K562 (cell line): ENCODE results near the gene STX2. TPM values are rescaled to one million over a fixed set of nuclear protein-coding genes. Genes with fewer than 3 reads are reported as not detected.

Experiments
- BMI1 ChIP-seq: fragments of 150-350 bp; IDR thresholded peaks from 2 replicates; pipeline ENCODE4 v1.6.1; 2014; ENCODE audit warnings: low read length
- EWSR1 ChIP-seq: fragments of 450-650 bp; IDR thresholded peaks from 2 replicates; pipeline ENCODE4 v1.6.1; 2018; ENCODE audit warnings: borderline replicate concordance, mild to moderate bottlenecking, low read depth, moderate library complexity; ENCODE audit not compliant: partially characterized antibody
- HCFC1 ChIP-seq: IDR thresholded peaks from 2 replicates; pipeline ENCODE4 v1.6.1; 2012; ENCODE audit warnings: low read depth, low read length, improper control_type of control experiment
- HMG20B ChIP-seq: fragments of 250-450 bp; sonication (Bioruptor Pico); IDR thresholded peaks from 2 replicates; pipeline ENCODE4 v1.5.0; 2021; ENCODE audit warnings: mild to moderate bottlenecking
- IFI16 ChIP-seq: fragments of 250-450 bp; sonication (Bioruptor Pico); IDR thresholded peaks from 2 replicates; pipeline ENCODE4 v2.1.2; 2022; ENCODE audit warnings: mild to moderate bottlenecking, inconsistent platforms
- ILF3 ChIP-seq: fragments of 450-650 bp; IDR thresholded peaks from 2 replicates; pipeline ENCODE4 v1.6.1; 2018; ENCODE audit warnings: antibody characterized with exemption, mild to moderate bottlenecking, moderate library complexity, borderline replicate concordance
- MAFG ChIP-seq: fragments of 450-650 bp; conservative IDR thresholded peaks from 2 replicates; pipeline ENCODE4 v1.6.1; 2016; ENCODE audit warnings: missing genetic modification characterization, missing compliant biosample characterization
- NFXL1 ChIP-seq: fragments of 450-650 bp; formaldehyde crosslinking; IDR thresholded peaks from 2 replicates; pipeline ENCODE4 v1.4.0; 2021; ENCODE audit warnings: mild to moderate bottlenecking
- NR2F6 ChIP-seq: fragments of 450-650 bp; formaldehyde crosslinking; IDR thresholded peaks from 2 replicates; pipeline ENCODE4 v1.4.0; 2020; ENCODE audit warnings: mild to moderate bottlenecking
- TCFL5 ChIP-seq: fragments of 250-450 bp; sonication (Bioruptor Pico); conservative IDR thresholded peaks from 2 replicates; pipeline ENCODE4 v1.6.1; 2021; ENCODE audit warnings: mild to moderate bottlenecking, moderate library complexity, matching md5 sums
- ZNF133 ChIP-seq: fragments of 250-450 bp; sonication (Bioruptor Pico); IDR thresholded peaks from 2 replicates; pipeline ENCODE4 v1.4.0; 2020; ENCODE audit warnings: mild to moderate bottlenecking
- ZNF589 ChIP-seq: fragments of 200-800 bp; sonication (Bioruptor generic); IDR thresholded peaks from 2 replicates; pipeline ENCODE4 v1.6.1; 2016; ENCODE audit warnings: low read depth, missing genetic modification characterization, missing compliant biosample characterization
- ZNF707 ChIP-seq: fragments of 250-450 bp; sonication (Bioruptor Pico); conservative IDR thresholded peaks from 2 replicates; pipeline ENCODE4 v1.8.0; 2022; ENCODE audit warnings: inconsistent platforms, mild to moderate bottlenecking, moderate library complexity
- polyA plus RNA-seq, 8 experiments: library from polyadenylated mRNA; depleted of rRNA in 4 of 8; stranded (reverse) in 5 of 8; unstranded in 3 of 8; fragments of >200 nt; fragmentation: Nextera tagmentation in 2 of 8; fragmentation: Illumina TruSeq in 1 of 8; extraction: Ambion mirVana in 2 of 8; extraction: Trizol in 1 of 8; gene quantifications; 2 replicates each; pipeline versions ENCODE4 v1.2.1 to v1.2.3, GENCODE V29; 2011 to 2014; ENCODE audit warnings: inconsistent platforms in 1 of 8, missing spikeins in 1 of 8
- total RNA-seq, 7 experiments: library from RNA; depleted of rRNA in 6 of 7; stranded (reverse); fragments of >200 nt in 6 of 7; fragmentation: Illumina TruSeq in 2 of 7; extraction: Trizol in 2 of 7; gene quantifications; 2 replicates each; pipeline versions ENCODE4 v1.2.1 to v1.2.3, GENCODE V29; 2011 to 2021; ENCODE audit warnings: low replicate concordance in 1 of 7
- TF ChIP-seq, protein P1 (sequence below), 2 experiments: fragments of 450-650 bp in 1 of 2; IDR thresholded peaks; 2 replicates each; pipeline ENCODE4 v1.6.1; 2011 to 2017; ENCODE audit warnings: low read depth in 2 of 2, antibody characterized with exemption in 1 of 2, borderline replicate concordance in 1 of 2, low read length in 1 of 2, mild to moderate bottlenecking in 1 of 2, mixed read lengths in 1 of 2; ENCODE audit not compliant: control insufficient read depth in 1 of 2
- TF ChIP-seq, protein P2 (sequence below): sonication (generic); formaldehyde crosslinking; IDR thresholded peaks from 2 replicates; pipeline ENCODE4 v1.8.1; 2023; ENCODE audit warnings: mild to moderate bottlenecking, missing genetic modification reagents
- TF ChIP-seq, protein P3 (sequence below): fragments of 250-450 bp; sonication (Bioruptor Pico); IDR thresholded peaks from 2 replicates; pipeline ENCODE4 v1.5.0; 2021; ENCODE audit warnings: mild to moderate bottlenecking, borderline replicate concordance
- TF ChIP-seq, protein P4 (sequence below), 2 experiments: fragments of 450-650 bp in 1 of 2; sonication (generic) in 1 of 2; formaldehyde crosslinking in 1 of 2; IDR thresholded peaks in 1 of 2; conservative IDR thresholded peaks in 1 of 2; 2 replicates each; pipeline versions ENCODE4 v1.6.1 to v1.8.1; 2016 to 2023; ENCODE audit warnings: mild to moderate bottlenecking in 2 of 2, moderate library complexity in 2 of 2, inconsistent platforms in 1 of 2, missing genetic modification reagents in 1 of 2
- TF ChIP-seq, protein P5 (sequence below): fragments of 450-650 bp; IDR thresholded peaks from 2 replicates; pipeline ENCODE4 v1.6.1; 2016; ENCODE audit warnings: antibody characterized with exemption

Gene STX2
- total and polyA plus RNA-seq, 9 of the 15 experiments (the other 6 are each of a cell fraction or from before 2014, with no cell fraction given) = 22.2 to 54.6 (median 30.8) TPM

DNA sequence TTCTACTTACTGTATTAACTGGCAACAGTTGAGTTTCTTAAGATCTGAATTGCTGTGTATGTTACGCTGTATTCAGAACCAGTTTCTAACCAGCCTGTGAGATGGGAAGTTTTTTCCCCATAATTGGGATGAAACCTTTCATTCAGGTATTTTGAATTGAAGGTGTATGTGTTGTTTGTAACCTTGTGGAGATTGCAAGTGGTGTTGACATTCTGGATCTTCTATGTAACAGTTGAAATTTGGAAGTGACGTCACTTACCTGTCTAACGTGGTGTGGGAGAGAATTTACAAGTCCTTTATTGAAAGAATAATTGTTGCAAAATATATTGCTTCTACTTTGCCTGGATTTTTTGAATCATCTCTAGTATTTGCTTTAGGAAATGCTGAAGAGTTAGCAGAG is 38.3 kb upstream of the STX2 start (continued):
- TF ChIP-seq, protein P1, sequence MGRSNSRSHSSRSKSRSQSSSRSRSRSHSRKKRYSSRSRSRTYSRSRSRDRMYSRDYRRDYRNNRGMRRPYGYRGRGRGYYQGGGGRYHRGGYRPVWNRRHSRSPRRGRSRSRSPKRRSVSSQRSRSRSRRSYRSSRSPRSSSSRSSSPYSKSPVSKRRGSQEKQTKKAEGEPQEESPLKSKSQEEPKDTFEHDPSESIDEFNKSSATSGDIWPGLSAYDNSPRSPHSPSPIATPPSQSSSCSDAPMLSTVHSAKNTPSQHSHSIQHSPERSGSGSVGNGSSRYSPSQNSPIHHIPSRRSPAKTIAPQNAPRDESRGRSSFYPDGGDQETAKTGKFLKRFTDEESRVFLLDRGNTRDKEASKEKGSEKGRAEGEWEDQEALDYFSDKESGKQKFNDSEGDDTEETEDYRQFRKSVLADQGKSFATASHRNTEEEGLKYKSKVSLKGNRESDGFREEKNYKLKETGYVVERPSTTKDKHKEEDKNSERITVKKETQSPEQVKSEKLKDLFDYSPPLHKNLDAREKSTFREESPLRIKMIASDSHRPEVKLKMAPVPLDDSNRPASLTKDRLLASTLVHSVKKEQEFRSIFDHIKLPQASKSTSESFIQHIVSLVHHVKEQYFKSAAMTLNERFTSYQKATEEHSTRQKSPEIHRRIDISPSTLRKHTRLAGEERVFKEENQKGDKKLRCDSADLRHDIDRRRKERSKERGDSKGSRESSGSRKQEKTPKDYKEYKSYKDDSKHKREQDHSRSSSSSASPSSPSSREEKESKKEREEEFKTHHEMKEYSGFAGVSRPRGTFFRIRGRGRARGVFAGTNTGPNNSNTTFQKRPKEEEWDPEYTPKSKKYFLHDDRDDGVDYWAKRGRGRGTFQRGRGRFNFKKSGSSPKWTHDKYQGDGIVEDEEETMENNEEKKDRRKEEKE (IDR thresholded peaks at IDR 0.05; ENCODE audit: borderline replicate concordance in 1 of 2, control insufficient read depth in 1 of 2, low read depth in 2 of 2, low read length in 1 of 2) = peak in 1 of 2 experiments; percentile 68; a peak in 1 of 4 replicates
- TF ChIP-seq MAFG (no peak), ZNF707 (CRISPR knock-in tag) (no peak), TCFL5 (no peak), NR2F6 (CRISPR knock-in tag) (no peak), NFXL1 (CRISPR knock-in tag) (no peak), HCFC1 (no peak), EWSR1 (peak; percentile 60), ZNF133 (CRISPR knock-in tag) (no peak), BMI1 (no peak), ILF3 (no peak), HMG20B (CRISPR knock-in tag) (no peak), IFI16 (CRISPR knock-in tag) (no peak), ZNF589 (CRISPR knock-in tag) (no peak)
- TF ChIP-seq, protein P2, sequence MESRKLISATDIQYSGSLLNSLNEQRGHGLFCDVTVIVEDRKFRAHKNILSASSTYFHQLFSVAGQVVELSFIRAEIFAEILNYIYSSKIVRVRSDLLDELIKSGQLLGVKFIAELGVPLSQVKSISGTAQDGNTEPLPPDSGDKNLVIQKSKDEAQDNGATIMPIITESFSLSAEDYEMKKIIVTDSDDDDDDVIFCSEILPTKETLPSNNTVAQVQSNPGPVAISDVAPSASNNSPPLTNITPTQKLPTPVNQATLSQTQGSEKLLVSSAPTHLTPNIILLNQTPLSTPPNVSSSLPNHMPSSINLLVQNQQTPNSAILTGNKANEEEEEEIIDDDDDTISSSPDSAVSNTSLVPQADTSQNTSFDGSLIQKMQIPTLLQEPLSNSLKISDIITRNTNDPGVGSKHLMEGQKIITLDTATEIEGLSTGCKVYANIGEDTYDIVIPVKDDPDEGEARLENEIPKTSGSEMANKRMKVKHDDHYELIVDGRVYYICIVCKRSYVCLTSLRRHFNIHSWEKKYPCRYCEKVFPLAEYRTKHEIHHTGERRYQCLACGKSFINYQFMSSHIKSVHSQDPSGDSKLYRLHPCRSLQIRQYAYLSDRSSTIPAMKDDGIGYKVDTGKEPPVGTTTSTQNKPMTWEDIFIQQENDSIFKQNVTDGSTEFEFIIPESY (CRISPR knock-in tag) = no peak
- TF ChIP-seq, protein P3, sequence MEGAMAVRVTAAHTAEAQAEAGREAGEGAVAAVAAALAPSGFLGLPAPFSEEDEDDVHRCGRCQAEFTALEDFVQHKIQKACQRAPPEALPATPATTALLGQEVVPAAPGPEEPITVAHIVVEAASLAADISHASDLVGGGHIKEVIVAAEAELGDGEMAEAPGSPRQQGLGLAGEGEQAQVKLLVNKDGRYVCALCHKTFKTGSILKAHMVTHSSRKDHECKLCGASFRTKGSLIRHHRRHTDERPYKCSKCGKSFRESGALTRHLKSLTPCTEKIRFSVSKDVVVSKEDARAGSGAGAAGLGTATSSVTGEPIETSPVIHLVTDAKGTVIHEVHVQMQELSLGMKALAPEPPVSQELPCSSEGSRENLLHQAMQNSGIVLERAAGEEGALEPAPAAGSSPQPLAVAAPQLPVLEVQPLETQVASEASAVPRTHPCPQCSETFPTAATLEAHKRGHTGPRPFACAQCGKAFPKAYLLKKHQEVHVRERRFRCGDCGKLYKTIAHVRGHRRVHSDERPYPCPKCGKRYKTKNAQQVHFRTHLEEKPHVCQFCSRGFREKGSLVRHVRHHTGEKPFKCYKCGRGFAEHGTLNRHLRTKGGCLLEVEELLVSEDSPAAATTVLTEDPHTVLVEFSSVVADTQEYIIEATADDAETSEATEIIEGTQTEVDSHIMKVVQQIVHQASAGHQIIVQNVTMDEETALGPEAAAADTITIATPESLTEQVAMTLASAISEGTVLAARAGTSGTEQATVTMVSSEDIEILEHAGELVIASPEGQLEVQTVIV (CRISPR knock-in tag) = no peak
- TF ChIP-seq, protein P4, sequence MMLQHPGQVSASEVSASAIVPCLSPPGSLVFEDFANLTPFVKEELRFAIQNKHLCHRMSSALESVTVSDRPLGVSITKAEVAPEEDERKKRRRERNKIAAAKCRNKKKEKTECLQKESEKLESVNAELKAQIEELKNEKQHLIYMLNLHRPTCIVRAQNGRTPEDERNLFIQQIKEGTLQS (IDR thresholded peaks at IDR 0.05) = peak; percentile 77
- TF ChIP-seq, protein P4 (CRISPR knock-in tag; conservative IDR thresholded peaks at IDR 0.05) = no peak
- TF ChIP-seq, protein P5, sequence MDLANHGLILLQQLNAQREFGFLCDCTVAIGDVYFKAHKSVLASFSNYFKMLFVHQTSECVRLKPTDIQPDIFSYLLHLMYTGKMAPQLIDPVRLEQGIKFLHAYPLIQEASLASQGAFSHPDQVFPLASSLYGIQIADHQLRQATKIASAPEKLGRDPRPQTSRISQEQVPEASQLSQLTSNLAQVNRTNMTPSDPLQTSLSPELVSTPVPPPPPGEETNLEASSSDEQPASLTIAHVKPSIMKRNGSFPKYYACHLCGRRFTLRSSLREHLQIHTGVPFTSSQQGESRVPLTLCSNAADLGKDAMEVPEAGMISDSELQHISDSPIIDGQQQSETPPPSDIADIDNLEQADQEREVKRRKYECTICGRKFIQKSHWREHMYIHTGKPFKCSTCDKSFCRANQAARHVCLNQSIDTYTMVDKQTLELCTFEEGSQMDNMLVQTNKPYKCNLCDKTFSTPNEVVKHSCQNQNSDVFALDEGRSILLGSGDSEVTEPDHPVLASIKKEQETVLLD = no peak
